Loucy (cell line): ENCODE results near the gene GLIPR1L2.
A peak's percentile ranks its signal among the peaks of the same experiment; 100 is the strongest.
"Not testable (repeated sequence)": the region's sequence is repeated elsewhere in the genome, so short reads cannot be mapped to it uniquely, and the experiment has no call there.

ENCODE experiments used
- H2AFZ ChIP-seq: fragments of 200-600 bp; sonication (generic); 2 replicates; pipeline ENCODE4 v1.6.0; 2016; ENCODE audit warnings: antibody characterized with exemption, mild to moderate bottlenecking, low read length, moderate library complexity
- H3F3A ChIP-seq: fragments of 200-600 bp; 2 replicates; pipeline ENCODE4 v1.6.0; 2016; ENCODE audit warnings: antibody characterized with exemption, low read depth, mild to moderate bottlenecking
- H3K27me3 ChIP-seq: fragments of 200-600 bp; sonication (generic); 2 replicates; pipeline ENCODE4 v1.6.1; 2014; ENCODE audit warnings: low read length, mild to moderate bottlenecking; ENCODE audit not compliant: insufficient read depth, poor library complexity, severe bottlenecking
- H3K36me3 ChIP-seq: fragments of 200-600 bp; sonication (generic); 2 replicates; pipeline ENCODE4 v1.6.1; 2016; ENCODE audit warnings: low read length; ENCODE audit not compliant: insufficient read depth
- H3K4me1 ChIP-seq: fragments of 200-600 bp; sonication (generic); 2 replicates; pipeline ENCODE4 v1.5.1; 2014; ENCODE audit warnings: low read length, mild to moderate bottlenecking; ENCODE audit not compliant: insufficient read depth, poor library complexity, severe bottlenecking
- H3K4me2 ChIP-seq: fragments of 200-600 bp; sonication (generic); 2 replicates; pipeline ENCODE4 v1.6.0; 2014; ENCODE audit warnings: antibody characterized with exemption, low read length, low read depth, mild to moderate bottlenecking; ENCODE audit not compliant: poor library complexity, severe bottlenecking
- H3K4me3 ChIP-seq: fragments of 200-600 bp; sonication (generic); 2 replicates; pipeline ENCODE4 v1.5.1; 2014; ENCODE audit warnings: low read length, mild to moderate bottlenecking, mixed read lengths; ENCODE audit not compliant: poor library complexity, severe bottlenecking
- H3K79me2 ChIP-seq: fragments of 200-600 bp; sonication (generic); 2 replicates; pipeline ENCODE4 v1.6.1; 2014; ENCODE audit warnings: low read length; ENCODE audit not compliant: insufficient read depth
- H3K9ac ChIP-seq: fragments of 200-600 bp; sonication (generic); 2 replicates; pipeline ENCODE4 v1.6.0; 2014; ENCODE audit warnings: mild to moderate bottlenecking, low read depth, low read length, moderate library complexity; ENCODE audit not compliant: poor library complexity, severe bottlenecking
- H3K9me2 ChIP-seq: fragments of 200-600 bp; sonication (generic); replicated peaks from 2 replicates; pipeline ENCODE4 v1.6.1; 2016; ENCODE audit warnings: low read depth, low read length, mixed read lengths
- H3K9me3 ChIP-seq: fragments of 200-600 bp; sonication (generic); 2 replicates; pipeline ENCODE4 v1.6.1; 2014; ENCODE audit warnings: mild to moderate bottlenecking, antibody characterized with exemption, low read length, low read depth; ENCODE audit not compliant: insufficient read depth
- H4K20me1 ChIP-seq: fragments of 200-600 bp; sonication (generic); 2 replicates; pipeline ENCODE4 v1.6.0; 2014; ENCODE audit warnings: antibody characterized with exemption, low read length, mild to moderate bottlenecking; ENCODE audit not compliant: insufficient read depth, poor library complexity, severe bottlenecking
- EZH2phosphoT487 ChIP-seq: fragments of 200-600 bp; IDR thresholded peaks from 2 replicates; pipeline ENCODE4 v1.6.1; 2018; ENCODE audit warnings: antibody characterized with exemption, mild to moderate bottlenecking, moderate library complexity, borderline replicate concordance
- TF ChIP-seq, protein P1 (sequence below): fragments of 200-600 bp; sonication (generic); conservative IDR thresholded peaks from 2 replicates; pipeline ENCODE4 v1.5.1; 2014; ENCODE audit warnings: mild to moderate bottlenecking, antibody characterized with exemption, low read length

The GLIPR1L2 gene

DNA sequence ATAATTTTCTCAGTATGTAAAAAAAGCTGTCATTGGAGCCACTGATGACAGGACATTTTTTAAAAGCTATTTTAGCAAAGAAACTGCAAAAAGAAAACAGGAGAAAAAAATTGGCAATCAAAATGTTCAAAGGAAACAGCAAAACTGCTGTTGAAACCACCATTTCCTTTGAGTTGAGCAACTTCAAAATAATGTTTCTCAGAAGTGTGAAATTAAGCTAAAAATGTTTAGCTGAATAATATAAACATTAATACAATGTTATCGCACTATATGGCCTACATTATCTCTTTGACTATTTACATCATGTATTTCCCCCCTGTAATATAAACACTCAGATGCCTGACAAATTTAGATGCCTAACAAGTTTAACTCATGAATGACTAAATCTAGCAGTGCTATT, 66.3 kb downstream of the GLIPR1L2 start:
- Histone ChIP-seq H3K4me1 (peaks cover 36% of the 10 kb centered on the region), H3K36me3 (no peaks in the 10 kb centered on the region), H3K79me2 (no peaks in the 10 kb centered on the region), H4K20me1 (no peaks in the 10 kb centered on the region), H3K9ac (no peak overlapping the region), H3K9me3 (peaks cover 7% of the 10 kb centered on the region; the same call in 1 of the 2 replicates), H3K4me3 (peak overlapping the region; percentile 8), H3F3A (peaks cover 5% of the 10 kb centered on the region; the same call in 1 of the 2 replicates), H3K27me3 (no peaks in the 10 kb centered on the region), H2AFZ (no peak overlapping the region), H3K4me2 (peak overlapping the region; percentile 46), H3K9me2 (no peaks in the 10 kb centered on the region)
- no peak for TF ChIP-seq EZH2phosphoT487
- TF ChIP-seq, protein P1, sequence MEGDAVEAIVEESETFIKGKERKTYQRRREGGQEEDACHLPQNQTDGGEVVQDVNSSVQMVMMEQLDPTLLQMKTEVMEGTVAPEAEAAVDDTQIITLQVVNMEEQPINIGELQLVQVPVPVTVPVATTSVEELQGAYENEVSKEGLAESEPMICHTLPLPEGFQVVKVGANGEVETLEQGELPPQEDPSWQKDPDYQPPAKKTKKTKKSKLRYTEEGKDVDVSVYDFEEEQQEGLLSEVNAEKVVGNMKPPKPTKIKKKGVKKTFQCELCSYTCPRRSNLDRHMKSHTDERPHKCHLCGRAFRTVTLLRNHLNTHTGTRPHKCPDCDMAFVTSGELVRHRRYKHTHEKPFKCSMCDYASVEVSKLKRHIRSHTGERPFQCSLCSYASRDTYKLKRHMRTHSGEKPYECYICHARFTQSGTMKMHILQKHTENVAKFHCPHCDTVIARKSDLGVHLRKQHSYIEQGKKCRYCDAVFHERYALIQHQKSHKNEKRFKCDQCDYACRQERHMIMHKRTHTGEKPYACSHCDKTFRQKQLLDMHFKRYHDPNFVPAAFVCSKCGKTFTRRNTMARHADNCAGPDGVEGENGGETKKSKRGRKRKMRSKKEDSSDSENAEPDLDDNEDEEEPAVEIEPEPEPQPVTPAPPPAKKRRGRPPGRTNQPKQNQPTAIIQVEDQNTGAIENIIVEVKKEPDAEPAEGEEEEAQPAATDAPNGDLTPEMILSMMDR, result no peak

DNA sequence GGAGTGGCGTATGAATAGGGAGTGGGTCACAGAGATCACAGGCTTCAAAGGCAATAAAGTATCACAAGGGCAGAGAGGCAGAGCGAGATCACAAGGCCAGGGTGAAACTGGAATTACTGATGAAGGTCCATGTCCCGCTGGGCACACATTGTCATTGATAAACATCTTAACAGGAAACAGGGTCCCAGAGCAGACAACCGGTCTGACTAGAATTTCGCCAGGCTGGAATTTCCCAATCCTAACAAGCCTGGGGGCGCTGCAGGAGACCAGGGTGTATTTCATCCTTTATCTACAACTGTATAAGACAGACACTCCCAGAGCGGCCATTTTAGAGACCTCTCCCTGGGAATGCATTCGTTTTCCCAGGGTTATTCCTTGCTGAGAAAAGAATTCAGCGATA, 67.0 kb downstream of the GLIPR1L2 start:
- not testable (repeated sequence) for H3F3A ChIP-seq, H3K9me2 ChIP-seq, H3K9ac ChIP-seq, H3K9me3 ChIP-seq, H3K36me3 ChIP-seq, H3K4me2 ChIP-seq, H2AFZ ChIP-seq, H4K20me1 ChIP-seq, H3K27me3 ChIP-seq, H3K79me2 ChIP-seq
- Histone ChIP-seq H3K4me1 (peaks cover 36% of the 10 kb centered on the region), H3K4me3 (peak overlapping the region; percentile 8)

DNA sequence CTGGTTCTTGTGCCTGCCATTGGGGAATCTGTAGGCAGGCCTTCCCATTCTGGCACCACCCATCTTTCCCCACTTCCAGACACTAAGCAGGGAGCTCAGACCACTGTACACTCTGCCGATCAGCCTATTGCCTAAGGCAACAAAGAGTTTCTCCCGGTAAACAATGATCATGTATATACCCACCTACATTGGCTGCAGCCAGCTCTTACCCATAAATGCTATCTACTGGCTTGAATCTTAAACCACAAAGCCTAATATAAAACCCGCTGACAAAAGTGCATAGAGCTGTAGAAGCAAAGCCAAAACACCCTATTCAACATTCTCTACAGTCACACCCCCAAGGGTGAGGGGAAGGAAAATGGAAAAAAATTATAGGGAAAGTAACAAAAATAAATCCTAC, 68.9 kb downstream of the GLIPR1L2 start:
- TF ChIP-seq, protein P1, result no peak
- no peak for TF ChIP-seq EZH2phosphoT487

DNA sequence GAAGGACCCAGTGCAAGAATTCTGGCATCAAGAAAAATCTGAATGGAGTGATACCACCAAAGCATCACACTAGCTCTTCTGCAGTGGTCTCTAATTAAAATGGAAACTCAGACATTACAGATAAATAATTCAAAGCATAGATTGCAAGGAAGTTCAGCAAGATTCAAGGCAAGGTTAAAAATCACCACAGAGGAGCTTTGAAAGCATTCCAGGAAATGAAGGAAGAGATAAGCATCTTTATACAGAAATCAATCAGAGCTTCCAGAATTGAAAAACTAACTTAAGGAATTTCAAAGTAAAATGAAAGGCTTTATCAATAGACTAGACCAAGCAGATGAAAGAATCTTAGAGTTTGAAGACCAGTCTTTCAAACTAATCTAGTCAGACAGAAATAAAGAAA, 69.3 kb downstream of the GLIPR1L2 start:
- Histone ChIP-seq H3K79me2 (no peaks in the 10 kb centered on the region), H4K20me1 (no peaks in the 10 kb centered on the region), H3K4me3 (peak overlapping the region; percentile 25), H3K36me3 (no peaks in the 10 kb centered on the region), H3K27me3 (no peaks in the 10 kb centered on the region), H2AFZ (no peak overlapping the region), H3K4me1 (peaks cover 36% of the 10 kb centered on the region), H3K4me2 (peak overlapping the region; percentile 37), H3K9me2 (no peaks in the 10 kb centered on the region), H3K9ac (no peak overlapping the region), H3K9me3 (peaks cover 7% of the 10 kb centered on the region; the same call in 1 of the 2 replicates), H3F3A (peaks cover 5% of the 10 kb centered on the region; the same call in 1 of the 2 replicates)
- TF ChIP-seq EZH2phosphoT487, result no peak
- TF ChIP-seq, protein P1, result no peak

More for the DNA sequence above, 68.9 kb downstream of the GLIPR1L2 start:
- no peaks in the 10 kb centered on the region for H3K9me2 ChIP-seq
- H3K36me3 ChIP-seq, result no peaks in the 10 kb centered on the region
- H4K20me1 ChIP-seq, result no peaks in the 10 kb centered on the region
- peaks cover 5% of the 10 kb centered on the region; the same call in 1 of the 2 replicates for H3F3A ChIP-seq
- no peak overlapping the region for H3K9ac ChIP-seq
- no peak overlapping the region for H2AFZ ChIP-seq
- H3K4me2 ChIP-seq, result peak overlapping the region; percentile 37
- H3K79me2 ChIP-seq, result no peaks in the 10 kb centered on the region
- H3K27me3 ChIP-seq, result no peaks in the 10 kb centered on the region
- peaks cover 7% of the 10 kb centered on the region; the same call in 1 of the 2 replicates for H3K9me3 ChIP-seq
- H3K4me3 ChIP-seq, result peak overlapping the region; percentile 25
- peaks cover 36% of the 10 kb centered on the region for H3K4me1 ChIP-seq
